IPS-20b (cell line): Measurements from ENCODE around the gene BFAR.
"Not testable (repeated sequence)": the region's sequence is repeated elsewhere in the genome, so short reads cannot be mapped to it uniquely, and the experiment has no call there.

ENCODE experiments used
- H3K27ac ChIP-seq: one replicate; pipeline ENCODE4 v1.5.1; 2013; ENCODE audit warnings: low read length
- H3K27me3 ChIP-seq: 2 replicates; pipeline ENCODE4 v1.6.1; 2013; ENCODE audit warnings: mild to moderate bottlenecking, low read length, inconsistent platforms; ENCODE audit not compliant: insufficient read depth
- H3K36me3 ChIP-seq: 2 replicates; pipeline ENCODE4 v1.6.1; 2013; ENCODE audit warnings: low read depth, mild to moderate bottlenecking, inconsistent platforms, low read length, moderate library complexity; ENCODE audit not compliant: insufficient read depth
- H3K4me1 ChIP-seq: 2 replicates; pipeline ENCODE4 v1.6.1; 2013; ENCODE audit warnings: mild to moderate bottlenecking, control low read depth, inconsistent platforms, low read length, moderate library complexity; ENCODE audit not compliant: insufficient read depth
- H3K4me3 ChIP-seq: 2 replicates; pipeline ENCODE4 v1.5.1; 2013; ENCODE audit warnings: mild to moderate bottlenecking, low read length, inconsistent platforms
- H3K9ac ChIP-seq: 2 replicates; pipeline ENCODE4 v1.6.1; 2013; ENCODE audit warnings: low read depth, mild to moderate bottlenecking, inconsistent platforms, low read length, moderate library complexity
- H3K9me3 ChIP-seq: 2 replicates; pipeline ENCODE4 v1.6.1; 2013; ENCODE audit warnings: mild to moderate bottlenecking, low read depth, low read length, inconsistent platforms; ENCODE audit not compliant: insufficient read depth

The BFAR gene

GRCh38 chr16:14676633-14677032 is 43.9 kb downstream of the BFAR start:
- no peak overlapping the region for H3K27ac ChIP-seq
- H3K27me3 ChIP-seq: no peaks in the 10 kb centered on the region
- H3K4me3 ChIP-seq: no peak overlapping the region
- no peaks in the 10 kb centered on the region for H3K4me1 ChIP-seq
- H3K9ac ChIP-seq: no peak overlapping the region
- no peaks in the 10 kb centered on the region for H3K36me3 ChIP-seq
- H3K9me3 ChIP-seq: no peaks in the 10 kb centered on the region

GRCh38 chr16:14677627-14678026 is 44.9 kb downstream of the BFAR start:
- Histone ChIP-seq H3K4me1 (no peaks in the 10 kb centered on the region), H3K27ac (no peak overlapping the region), H3K9me3 (no peaks in the 10 kb centered on the region), H3K4me3 (no peak overlapping the region), H3K9ac (no peak overlapping the region), H3K27me3 (no peaks in the 10 kb centered on the region), H3K36me3 (no peaks in the 10 kb centered on the region)

GRCh38 chr16:14678748-14679497 is 46.2 kb downstream of the BFAR start:
- Histone ChIP-seq H3K27ac (no peak overlapping the region), H3K27me3 (no peaks in the 10 kb centered on the region), H3K4me3 (no peak overlapping the region), H3K4me1 (no peaks in the 10 kb centered on the region), H3K36me3 (no peaks in the 10 kb centered on the region), H3K9me3 (no peaks in the 10 kb centered on the region), H3K9ac (no peak overlapping the region)

GRCh38 chr16:14680396-14680795 is 47.6 kb downstream of the BFAR start:
- not testable (repeated sequence) for H3K9ac ChIP-seq, H3K27ac ChIP-seq, H3K36me3 ChIP-seq, H3K9me3 ChIP-seq, H3K4me3 ChIP-seq, H3K4me1 ChIP-seq, H3K27me3 ChIP-seq

- Histone ChIP-seq H3K9ac (no peak overlapping the region), H3K36me3 (no peaks in the 10 kb centered on the region), H3K27ac (no peak overlapping the region), H3K4me3 (no peak overlapping the region), H3K4me1 (no peaks in the 10 kb centered on the region), H3K9me3 (no peaks in the 10 kb centered on the region), H3K27me3 (no peaks in the 10 kb centered on the region)
These were observed 48.4 kb downstream of the BFAR start for GRCh38 chr16:14681115-14681514.

- no peaks in the 10 kb centered on the region for H3K27me3 ChIP-seq
- H3K4me3 ChIP-seq: no peak overlapping the region
These were observed 49.4 kb downstream of the BFAR start for GRCh38 chr16:14682121-14682520.

GRCh38 chr16:14685870-14686793 is 53.4 kb downstream of the BFAR start:
- H3K36me3 ChIP-seq, H3K9ac ChIP-seq, H3K27me3 ChIP-seq, H3K4me1 ChIP-seq, H3K9me3 ChIP-seq, H3K4me3 ChIP-seq, H3K27ac ChIP-seq: not testable (repeated sequence)

More at GRCh38 chr16:14682121-14682520, 49.4 kb downstream of the BFAR start:
- no peaks in the 10 kb centered on the region for H3K4me1 ChIP-seq
- no peaks in the 10 kb centered on the region for H3K9me3 ChIP-seq
- no peak overlapping the region for H3K27ac ChIP-seq
- H3K36me3 ChIP-seq: no peaks in the 10 kb centered on the region
- H3K9ac ChIP-seq: no peak overlapping the region

- not testable (repeated sequence) for H3K27me3 ChIP-seq, H3K4me3 ChIP-seq, H3K36me3 ChIP-seq, H3K4me1 ChIP-seq, H3K9ac ChIP-seq, H3K9me3 ChIP-seq, H3K27ac ChIP-seq
These were observed 61.4 kb downstream of the BFAR start, which contains the start of gene PLA2G10 for GRCh38 chr16:14694129-14694528. TSS of gene PLA2G10 (minus strand) at chr16:14694308. CDS start at chr16:14694229, 79 bp downstream.

GRCh38 chr16:14701859-14702258 is 69.1 kb downstream of the BFAR start:
- not testable (repeated sequence) for H3K36me3 ChIP-seq, H3K9ac ChIP-seq, H3K9me3 ChIP-seq, H3K27me3 ChIP-seq, H3K4me1 ChIP-seq, H3K4me3 ChIP-seq, H3K27ac ChIP-seq

- not testable (repeated sequence) for H3K36me3 ChIP-seq, H3K27me3 ChIP-seq, H3K27ac ChIP-seq, H3K4me1 ChIP-seq, H3K4me3 ChIP-seq, H3K9me3 ChIP-seq, H3K9ac ChIP-seq
These were observed 69.9 kb downstream of the BFAR start for GRCh38 chr16:14702672-14703071.

- not testable (repeated sequence) for H3K27me3 ChIP-seq, H3K4me1 ChIP-seq, H3K9me3 ChIP-seq, H3K9ac ChIP-seq, H3K27ac ChIP-seq, H3K36me3 ChIP-seq, H3K4me3 ChIP-seq
These were observed 70.6 kb downstream of the BFAR start, which contains the start of gene NPIPA3 for GRCh38 chr16:14703156-14704011. TSS of gene NPIPA3 (plus strand) at chr16:14703411. CDS start at chr16:14708944, 5,533 bp downstream.
